NCI-H526 (cell line): ENCODE results near the gene EIF3K.

ENCODE experiments used
- DNase-seq, 2 experiments: peaks; one replicate each; lab custom pipeline; 2025; lab: John Stamatoyannopoulos, UW

EIF3K gene

DNA sequence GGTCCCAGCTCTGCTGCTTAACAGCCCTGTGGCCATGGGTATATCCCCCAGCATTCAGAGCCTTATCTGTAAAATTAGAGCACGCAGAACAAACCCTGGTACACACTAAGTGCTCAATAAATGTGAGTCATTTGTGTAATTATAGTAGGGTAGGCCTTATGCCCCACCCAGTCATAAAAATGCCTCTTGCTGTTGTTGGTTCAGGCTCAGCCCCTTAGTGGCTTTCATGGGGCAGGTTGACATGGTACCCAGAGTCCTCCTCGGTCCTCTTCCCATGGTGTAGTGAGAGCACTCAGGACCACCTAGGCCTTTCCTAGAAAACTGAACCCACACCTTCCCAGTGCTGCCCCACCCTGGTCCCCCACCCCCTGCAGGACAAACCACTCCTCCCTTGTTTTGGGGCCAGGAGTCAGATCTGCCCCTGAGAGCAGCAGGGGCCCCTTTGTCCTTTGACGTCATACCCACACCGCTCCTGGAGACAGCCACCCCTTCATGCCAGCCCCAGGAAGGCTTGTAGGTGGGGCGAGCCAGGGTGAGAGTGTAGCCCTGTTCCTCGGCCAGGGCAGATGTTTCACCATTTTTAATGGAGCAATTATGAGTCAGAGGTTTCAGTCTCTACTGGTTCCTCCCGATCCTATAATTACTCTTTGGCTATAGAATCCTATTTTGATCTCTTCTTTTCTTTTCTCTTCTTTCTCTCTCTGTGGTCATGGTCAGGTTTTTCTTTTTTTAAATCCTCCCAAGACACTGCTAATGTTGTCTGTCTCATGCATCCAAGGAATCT lies 65.3 kb downstream of the EIF3K start:
- no peak for DNase-seq

DNA sequence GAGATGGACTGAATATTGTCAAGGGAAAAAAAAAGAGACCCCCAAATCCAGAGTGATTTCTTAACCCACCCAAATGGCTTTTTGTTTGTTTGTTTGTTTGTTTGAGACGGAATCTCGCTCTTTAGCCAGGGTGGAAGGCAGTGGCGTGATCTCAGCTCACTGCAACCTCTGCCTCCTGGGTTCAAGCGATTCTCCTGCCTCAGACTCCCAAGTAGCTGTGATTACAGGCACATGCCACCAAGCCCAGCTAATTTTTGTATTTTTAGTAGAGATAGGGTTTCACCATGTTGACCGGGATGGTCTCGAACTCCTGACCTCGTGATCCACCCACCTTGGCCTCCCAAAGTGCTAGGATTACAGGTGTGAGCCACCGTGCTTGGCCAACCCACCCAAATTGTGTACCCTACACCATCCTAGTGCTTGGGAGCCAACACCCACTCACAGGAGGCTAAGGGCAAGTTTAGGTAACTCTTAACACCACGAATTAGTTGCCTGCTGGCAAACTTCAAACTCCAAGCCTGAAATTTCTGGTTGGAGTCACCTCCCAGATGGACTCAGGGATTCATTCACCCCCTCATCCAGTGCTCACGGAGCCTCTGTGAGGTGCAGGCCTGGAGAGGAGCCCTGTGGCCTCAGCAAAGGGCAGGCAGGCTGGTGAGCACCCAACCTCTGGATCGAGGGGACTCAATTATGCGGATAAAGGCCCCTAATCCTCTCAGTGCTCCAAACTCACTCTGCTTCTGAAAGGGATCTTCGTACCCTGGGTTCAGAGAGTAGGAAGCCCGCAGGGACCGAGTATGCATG lies 66.1 kb downstream of the EIF3K start:
- DNase-seq, result no peak

DNA sequence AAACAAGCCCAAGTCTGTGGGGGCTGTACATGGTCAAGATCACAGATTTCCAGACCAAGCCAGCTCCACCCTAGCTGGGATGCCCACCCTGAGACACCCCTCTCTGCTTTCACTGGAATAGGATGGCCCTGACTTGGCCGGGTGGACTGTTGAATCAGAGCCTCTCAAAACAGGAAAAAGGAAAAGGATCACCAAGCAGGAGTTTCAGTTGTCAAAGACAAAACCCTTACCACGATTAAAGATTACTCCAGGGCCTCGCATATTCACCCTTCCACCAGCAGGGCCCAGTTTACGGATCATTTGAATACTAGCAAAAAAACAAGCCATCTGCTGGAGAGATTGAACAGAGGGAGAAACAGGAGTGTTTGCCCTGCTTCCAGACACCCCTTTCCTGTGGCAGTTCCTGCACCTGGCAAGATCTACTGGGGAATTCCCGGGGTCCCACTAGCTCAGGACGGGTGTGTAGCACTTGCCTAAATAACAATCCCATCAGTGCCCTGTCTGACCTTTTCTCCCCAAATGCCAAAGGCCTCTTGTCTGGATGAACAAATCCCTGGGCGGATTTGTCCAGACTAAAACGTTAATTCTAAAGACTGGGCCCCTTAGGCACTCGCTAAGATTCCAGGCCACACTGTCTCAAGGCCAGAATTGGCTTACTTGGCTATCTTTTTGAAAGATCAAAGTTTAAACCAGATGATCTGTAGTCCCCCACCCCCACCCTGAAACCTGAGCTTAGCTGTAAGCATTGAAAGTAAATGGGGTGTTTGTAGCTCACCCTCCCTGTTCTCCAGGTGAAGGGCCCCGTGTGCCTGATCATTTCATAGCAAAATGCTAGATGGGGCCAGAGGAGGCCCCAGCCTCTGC lies 66.9 kb downstream of the EIF3K start:
- DNase-seq, result peak; percentile 30 to 79

DNA sequence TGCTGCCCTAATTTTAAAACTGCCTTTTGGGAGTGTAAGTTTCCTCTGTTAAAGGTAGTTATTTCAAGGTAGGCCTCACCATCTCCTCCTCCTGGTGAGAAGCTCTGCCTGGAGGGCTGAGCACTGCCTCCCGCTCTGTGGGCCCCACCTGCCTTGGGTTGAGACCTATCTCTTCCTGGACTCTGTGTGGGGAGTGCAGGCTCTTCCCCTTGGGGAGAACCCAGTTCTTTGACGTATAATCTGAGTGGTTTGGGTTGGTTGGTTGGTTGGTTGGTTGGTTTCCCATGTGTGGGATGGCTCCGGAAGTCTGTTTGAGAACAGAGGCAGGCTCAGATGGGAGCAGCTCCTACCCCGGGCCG lies 67.5 kb downstream of the EIF3K start:
- no peak for DNase-seq
